ENCODE results near the gene ZNF292.

The ZNF292 gene

DNA sequence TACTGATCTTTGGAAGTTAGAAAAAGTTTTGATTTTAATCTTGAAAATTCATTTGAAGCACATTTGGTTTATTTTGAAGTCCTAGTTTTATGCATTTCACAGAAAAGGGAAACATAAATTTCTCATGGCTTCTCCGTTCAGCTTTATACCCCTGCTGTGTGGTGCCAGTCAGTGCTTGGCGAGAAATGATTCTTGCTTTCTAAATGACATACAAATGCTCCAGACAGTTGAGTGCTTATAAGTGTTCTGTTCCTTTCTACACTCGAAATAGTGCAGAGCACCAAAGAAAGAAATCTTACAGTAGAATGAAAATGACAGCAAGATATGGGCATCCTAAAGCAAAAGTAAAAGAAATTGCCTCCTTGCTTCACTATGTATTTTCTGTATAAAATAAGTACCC lies 9.0 kb upstream of the ZNF292 start:
- H3K4me2 ChIP-seq (ENCODE audit: insufficient read depth, low read length), result no peak overlapping the region
- no peak overlapping the region for H3K27ac ChIP-seq (ENCODE audit: low read length)
- no peak overlapping the region for H2AFZ ChIP-seq (ENCODE audit: low read depth, low read length)
- peaks cover 7% of the 10 kb centered on the region for H3K27me3 ChIP-seq (ENCODE audit: insufficient read depth, low read length, poor library complexity)
- ATAC-seq (ENCODE audit: insufficient read depth, low read depth) (no peak), DNase-seq (no peak)
- no peaks in the 10 kb centered on the region for H3K9me3 ChIP-seq (ENCODE audit: insufficient read depth, low read length, severe bottlenecking)
- no peak overlapping the region for H3K9ac ChIP-seq (ENCODE audit: low read depth, low read length)
- no peaks in the 10 kb centered on the region for H4K20me1 ChIP-seq (ENCODE audit: insufficient read depth, low read length)
- no peak for TF ChIP-seq EZH2 (IDR thresholded peaks at IDR 0.05; ENCODE audit: borderline replicate concordance, low read depth, low read length, severe bottlenecking)
- TF ChIP-seq, protein P1, sequence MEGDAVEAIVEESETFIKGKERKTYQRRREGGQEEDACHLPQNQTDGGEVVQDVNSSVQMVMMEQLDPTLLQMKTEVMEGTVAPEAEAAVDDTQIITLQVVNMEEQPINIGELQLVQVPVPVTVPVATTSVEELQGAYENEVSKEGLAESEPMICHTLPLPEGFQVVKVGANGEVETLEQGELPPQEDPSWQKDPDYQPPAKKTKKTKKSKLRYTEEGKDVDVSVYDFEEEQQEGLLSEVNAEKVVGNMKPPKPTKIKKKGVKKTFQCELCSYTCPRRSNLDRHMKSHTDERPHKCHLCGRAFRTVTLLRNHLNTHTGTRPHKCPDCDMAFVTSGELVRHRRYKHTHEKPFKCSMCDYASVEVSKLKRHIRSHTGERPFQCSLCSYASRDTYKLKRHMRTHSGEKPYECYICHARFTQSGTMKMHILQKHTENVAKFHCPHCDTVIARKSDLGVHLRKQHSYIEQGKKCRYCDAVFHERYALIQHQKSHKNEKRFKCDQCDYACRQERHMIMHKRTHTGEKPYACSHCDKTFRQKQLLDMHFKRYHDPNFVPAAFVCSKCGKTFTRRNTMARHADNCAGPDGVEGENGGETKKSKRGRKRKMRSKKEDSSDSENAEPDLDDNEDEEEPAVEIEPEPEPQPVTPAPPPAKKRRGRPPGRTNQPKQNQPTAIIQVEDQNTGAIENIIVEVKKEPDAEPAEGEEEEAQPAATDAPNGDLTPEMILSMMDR (IDR thresholded peaks at IDR 0.05; ENCODE audit: borderline replicate concordance, extremely low read depth, low read length, poor library complexity, severe bottlenecking), result no peak
- H3K4me3 ChIP-seq (ENCODE audit: low read depth in 1 of 2, low read length in 2 of 2), result no peak overlapping the region
- H3K36me3 ChIP-seq (ENCODE audit: insufficient read depth, low read length), result no peaks in the 10 kb centered on the region
- no peaks in the 10 kb centered on the region for H3K4me1 ChIP-seq (ENCODE audit: insufficient read depth, low read length)
- H3K79me2 ChIP-seq (ENCODE audit: insufficient read depth, low read length), result no peaks in the 10 kb centered on the region

- Histone ChIP-seq H3K4me2 (ENCODE audit: insufficient read depth, low read length) (no peak overlapping the region), H3K27ac (ENCODE audit: low read length) (no peak overlapping the region), H2AFZ (ENCODE audit: low read depth, low read length) (no peak overlapping the region), H3K36me3 (ENCODE audit: insufficient read depth, low read length) (no peaks in the 10 kb centered on the region), H3K9ac (ENCODE audit: low read depth, low read length) (no peak overlapping the region), H4K20me1 (ENCODE audit: insufficient read depth, low read length) (no peaks in the 10 kb centered on the region), H3K79me2 (ENCODE audit: insufficient read depth, low read length) (peaks cover 16% of the 10 kb centered on the region), H3K4me1 (ENCODE audit: insufficient read depth, low read length) (peaks cover 13% of the 10 kb centered on the region), H3K27me3 (ENCODE audit: insufficient read depth, low read length, poor library complexity) (peaks cover 7% of the 10 kb centered on the region), H3K4me3 (ENCODE audit: low read depth in 1 of 2, low read length in 2 of 2) (no peak overlapping the region), H3K9me3 (ENCODE audit: insufficient read depth, low read length, severe bottlenecking) (no peaks in the 10 kb centered on the region)
- ATAC-seq (ENCODE audit: insufficient read depth, low read depth), result no peak
- TF ChIP-seq EZH2 (IDR thresholded peaks at IDR 0.05; ENCODE audit: borderline replicate concordance, low read depth, low read length, severe bottlenecking), result no peak
- DNase-seq, result no peak
Observed at GRCh38 chr6:87150406-87150805, 5.0 kb upstream of the ZNF292 start.

- Histone ChIP-seq H3K27ac (ENCODE audit: low read length) (no peak overlapping the region), H3K9me3 (ENCODE audit: insufficient read depth, low read length, severe bottlenecking) (no peaks in the 10 kb centered on the region), H3K4me2 (ENCODE audit: insufficient read depth, low read length) (no peak overlapping the region), H3K4me1 (ENCODE audit: insufficient read depth, low read length) (peaks cover 15% of the 10 kb centered on the region), H3K27me3 (ENCODE audit: insufficient read depth, low read length, poor library complexity) (peaks cover 7% of the 10 kb centered on the region), H3K4me3 (ENCODE audit: low read depth in 1 of 2, low read length in 2 of 2) (no peak overlapping the region), H3K9ac (ENCODE audit: low read depth, low read length) (no peak overlapping the region), H4K20me1 (ENCODE audit: insufficient read depth, low read length) (peaks cover 5% of the 10 kb centered on the region), H3K36me3 (ENCODE audit: insufficient read depth, low read length) (no peaks in the 10 kb centered on the region; the same call in 1 of the 2 replicates), H3K79me2 (ENCODE audit: insufficient read depth, low read length) (peaks cover 26% of the 10 kb centered on the region), H2AFZ (ENCODE audit: low read depth, low read length) (no peak overlapping the region)
- DNase-seq, result no peak
- no peak for TF ChIP-seq EZH2 (IDR thresholded peaks at IDR 0.05; ENCODE audit: borderline replicate concordance, low read depth, low read length, severe bottlenecking)
- TF ChIP-seq, protein P1 (IDR thresholded peaks at IDR 0.05; ENCODE audit: borderline replicate concordance, extremely low read depth, low read length, poor library complexity, severe bottlenecking), result no peak
- ATAC-seq (ENCODE audit: insufficient read depth, low read depth), result no peak
Observed at GRCh38 chr6:87151471-87151780, 3.9 kb upstream of the ZNF292 start.

GRCh38 chr6:87151781-87152525 lies 3.4 kb upstream of the ZNF292 start:
- Histone ChIP-seq H4K20me1 (ENCODE audit: insufficient read depth, low read length) (peaks cover 10% of the 10 kb centered on the region), H3K4me1 (ENCODE audit: insufficient read depth, low read length) (peaks cover 20% of the 10 kb centered on the region), H3K4me3 (ENCODE audit: low read depth in 1 of 2, low read length in 2 of 2) (no peak overlapping the region), H3K27me3 (ENCODE audit: insufficient read depth, low read length, poor library complexity) (peaks cover 7% of the 10 kb centered on the region), H3K36me3 (ENCODE audit: insufficient read depth, low read length) (no peaks in the 10 kb centered on the region; the same call in 1 of the 2 replicates), H3K9me3 (ENCODE audit: insufficient read depth, low read length, severe bottlenecking) (no peaks in the 10 kb centered on the region), H3K4me2 (ENCODE audit: insufficient read depth, low read length) (no peak overlapping the region), H3K79me2 (ENCODE audit: insufficient read depth, low read length) (peaks cover 32% of the 10 kb centered on the region), H2AFZ (ENCODE audit: low read depth, low read length) (no peak overlapping the region), H3K27ac (ENCODE audit: low read length) (no peak overlapping the region), H3K9ac (ENCODE audit: low read depth, low read length) (no peak overlapping the region)
- ATAC-seq (ENCODE audit: insufficient read depth, low read depth) (no peak), DNase-seq (no peak)
- TF ChIP-seq, protein P1 (IDR thresholded peaks at IDR 0.05; ENCODE audit: borderline replicate concordance, extremely low read depth, low read length, poor library complexity, severe bottlenecking), result no peak
- TF ChIP-seq EZH2 (IDR thresholded peaks at IDR 0.05; ENCODE audit: borderline replicate concordance, low read depth, low read length, severe bottlenecking), result no peak
